Heart left ventricle (tissue), 13 donors: Measurements from ENCODE around the gene B3GALT2.
"Not testable (repeated sequence)": the region's sequence is repeated elsewhere in the genome, so short reads cannot be mapped to it uniquely, and the experiment has no call there.

Experiments
- CTCF ChIP-seq, 12 donors: fragments of 200-600 bp; sonication (generic) in 4 of 12; IDR thresholded peaks; one replicate each; pipeline versions ENCODE4 v1.5.0 to v1.8.0; 2018 to 2022; ENCODE audit warnings: antibody characterized with exemption in 12 of 12, mild to moderate bottlenecking in 5 of 12
- POLR2A ChIP-seq, 2 donors: fragments of 450-650 bp; IDR thresholded peaks; one replicate each; pipeline ENCODE4 v1.6.1; 2017; ENCODE audit warnings: antibody characterized with exemption in 2 of 2, mild to moderate bottlenecking in 2 of 2, moderate library complexity in 2 of 2
- donor health status: ischemic (EF 13 %, LVEDD 7.1; RV severe dilation, severe dysfunction).
- donor health status: DM: no; HTN: yes; CAD: no.
- donor health status: DM: no; HTN: no; CAD: no.
- donor health status: ischemic (EF 25% LVEDD 6.9; RV normal size, moderate dysfunction).
- donor health status: ischemic (EF 25% LVEDD 5.7; RV mildly dilated, moderate dysfunction).
- donor health status: ischemic (EF 35%, LVEDD 5.7; RV mildly dilated, moderate dysfunction).
- donor health status: nonischemic (EF 11% LVEDD 7.7; RV severe dilation, severe dysfunction).
- donor health status: DM: yes; HTN: yes; CAD: no.
- donor health status: PGD.
- donor health status: ischemic (EF 29% LVEDD 5.4; RV normal size, mild dysfunction).
- donor health status: nonischemic (EF 23%, LVEDD 6.1; RV moderate dilation, normal function).

GRCh38 chr1:193231146-193231545 lies 44.7 kb upstream of the B3GALT2 start:
- TF ChIP-seq CTCF, POLR2A (IDR thresholded peaks at IDR 0.05): not testable (repeated sequence)
